HG02943 (cell line): ENCODE measurements around the gene DMAC2.
A peak's percentile ranks its signal among the peaks of the same experiment; 100 is the strongest.
"Not testable (repeated sequence)": the region's sequence is repeated elsewhere in the genome, so short reads cannot be mapped to it uniquely, and the experiment has no call there.

ENCODE experiments used
- ATAC-seq: cut with Tn5 transposase; IDR thresholded peaks from one replicate; pipeline ENCODE4 v1.9.1; 2021; ENCODE audit warnings: mild to moderate bottlenecking, low read depth, moderate library complexity; ENCODE audit not compliant: unreplicated experiment

DMAC2 gene

DNA sequence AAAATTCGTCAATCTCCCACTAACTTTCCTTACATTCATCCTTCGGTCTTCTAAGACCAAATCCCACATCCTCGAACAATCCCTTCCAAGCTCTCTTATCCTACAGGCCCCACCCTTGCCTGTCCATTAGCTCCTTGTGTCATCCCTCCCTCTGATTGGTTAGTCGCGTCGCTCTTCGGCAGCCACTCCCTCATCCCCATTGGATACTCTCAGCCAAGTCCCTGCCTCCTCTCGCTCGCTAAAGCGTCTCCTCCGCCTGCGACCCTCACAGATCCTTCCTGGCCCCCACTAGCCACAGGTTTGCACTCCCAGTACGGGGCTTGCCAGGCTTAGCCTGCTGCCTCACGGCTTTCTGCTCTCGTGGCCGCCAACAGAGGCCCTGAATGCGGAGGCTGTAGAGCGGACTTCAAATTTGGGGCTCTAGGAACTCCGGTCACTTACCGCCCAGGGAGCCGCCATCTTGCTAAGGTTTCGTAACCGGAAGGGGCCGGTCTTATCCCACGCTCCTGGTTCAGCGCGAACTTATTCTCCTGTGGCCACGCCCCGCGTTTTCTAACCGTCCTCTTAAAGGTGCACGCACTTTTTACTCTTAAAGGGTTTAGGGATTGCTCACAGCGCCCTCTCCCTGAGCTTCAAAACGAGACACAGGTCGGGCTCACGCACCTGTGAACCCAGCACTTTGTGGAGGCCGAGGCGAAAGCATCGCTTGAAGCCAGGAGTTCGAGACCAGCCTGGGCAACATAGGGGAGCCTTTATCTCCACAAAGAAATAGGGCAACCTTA is at the start of gene DMAC2:
Gene DMAC2 (minus strand): TSS at position 472 of the 782 bp plus-strand sequence. CDS start 13 bp downstream, at position 459.
- peak; percentile 88 for ATAC-seq

DNA sequence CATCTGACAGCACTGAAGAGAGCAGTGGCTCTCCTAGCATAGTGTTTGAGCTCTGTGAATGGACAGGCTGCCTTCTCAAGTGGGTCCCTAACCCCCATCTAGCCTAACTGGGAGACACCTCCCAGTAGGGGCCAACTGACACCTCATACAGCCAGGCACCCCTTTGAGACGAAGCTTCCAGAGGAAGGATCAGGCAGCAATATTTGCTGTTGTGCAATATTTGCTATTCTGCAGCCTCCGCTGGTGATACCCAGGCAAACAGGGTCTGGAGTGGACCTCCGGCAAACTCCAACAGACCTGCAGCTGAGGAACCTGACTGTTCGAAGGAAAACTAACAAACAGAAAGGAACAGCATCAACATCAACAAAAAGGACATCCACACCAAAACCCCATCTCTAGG is 47.2 kb upstream of the DMAC2 start:
- not testable (repeated sequence) for ATAC-seq

DNA sequence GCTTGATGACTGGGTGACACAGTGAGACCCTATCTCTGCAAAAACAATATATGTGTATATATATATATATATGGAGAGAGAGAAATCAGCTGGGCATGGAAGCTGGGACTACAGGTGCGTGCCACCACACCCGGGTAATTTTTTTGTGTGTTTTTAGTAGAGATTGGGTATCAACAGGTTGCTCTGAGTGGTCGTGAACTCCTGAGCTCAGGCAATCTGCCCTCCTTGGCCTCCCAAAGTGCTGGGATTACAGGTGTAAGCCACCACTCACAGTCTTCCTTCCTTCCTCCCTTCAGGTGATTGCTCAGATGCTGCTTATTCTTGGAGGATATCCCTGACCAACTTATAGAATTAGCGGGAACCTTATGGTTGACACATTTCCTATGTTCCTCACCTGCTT is 45.1 kb upstream of the DMAC2 start:
- ATAC-seq, result no peak

DNA sequence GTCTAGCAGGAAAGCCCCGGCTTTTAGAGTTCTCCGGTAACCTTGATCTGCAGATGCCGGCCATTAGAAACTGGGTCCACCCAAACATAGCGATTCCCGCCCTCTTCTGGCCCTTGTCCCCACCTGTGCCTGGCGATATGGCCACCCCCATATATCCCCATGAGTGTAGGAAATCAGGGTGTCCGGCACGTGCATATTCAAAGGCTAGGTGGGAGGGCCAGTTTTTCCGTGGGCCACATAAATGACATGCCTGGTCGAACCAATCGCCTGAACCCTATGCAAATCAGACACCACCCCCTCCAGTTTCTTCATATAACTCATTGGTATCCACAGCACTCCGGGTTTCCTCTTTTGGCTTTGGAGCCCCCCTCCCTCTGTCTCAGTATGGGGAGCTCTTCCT is 40.6 kb upstream of the DMAC2 start:
- no peak for ATAC-seq

DNA sequence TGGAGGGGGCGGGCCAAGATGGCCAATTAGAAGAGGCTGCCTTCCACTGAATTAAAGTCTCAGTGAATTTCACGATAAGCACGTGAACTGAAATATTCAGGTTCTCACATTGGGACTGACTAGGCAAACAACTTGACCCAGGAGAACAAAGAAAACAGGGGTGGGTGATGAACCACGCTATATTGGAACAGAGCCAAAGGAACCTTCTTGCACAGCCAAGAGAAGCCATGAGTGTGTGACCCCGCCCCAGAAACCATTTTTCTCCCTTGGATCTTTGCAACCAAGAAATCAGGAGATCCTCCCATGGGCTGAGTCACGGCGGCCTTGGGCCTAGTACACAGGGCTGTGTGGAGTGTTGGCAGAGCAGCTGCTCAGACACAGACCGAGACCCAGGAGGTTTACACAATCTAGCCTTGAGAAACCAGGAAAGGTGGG is 40.1 kb upstream of the DMAC2 start:
- ATAC-seq, result no peak

DNA sequence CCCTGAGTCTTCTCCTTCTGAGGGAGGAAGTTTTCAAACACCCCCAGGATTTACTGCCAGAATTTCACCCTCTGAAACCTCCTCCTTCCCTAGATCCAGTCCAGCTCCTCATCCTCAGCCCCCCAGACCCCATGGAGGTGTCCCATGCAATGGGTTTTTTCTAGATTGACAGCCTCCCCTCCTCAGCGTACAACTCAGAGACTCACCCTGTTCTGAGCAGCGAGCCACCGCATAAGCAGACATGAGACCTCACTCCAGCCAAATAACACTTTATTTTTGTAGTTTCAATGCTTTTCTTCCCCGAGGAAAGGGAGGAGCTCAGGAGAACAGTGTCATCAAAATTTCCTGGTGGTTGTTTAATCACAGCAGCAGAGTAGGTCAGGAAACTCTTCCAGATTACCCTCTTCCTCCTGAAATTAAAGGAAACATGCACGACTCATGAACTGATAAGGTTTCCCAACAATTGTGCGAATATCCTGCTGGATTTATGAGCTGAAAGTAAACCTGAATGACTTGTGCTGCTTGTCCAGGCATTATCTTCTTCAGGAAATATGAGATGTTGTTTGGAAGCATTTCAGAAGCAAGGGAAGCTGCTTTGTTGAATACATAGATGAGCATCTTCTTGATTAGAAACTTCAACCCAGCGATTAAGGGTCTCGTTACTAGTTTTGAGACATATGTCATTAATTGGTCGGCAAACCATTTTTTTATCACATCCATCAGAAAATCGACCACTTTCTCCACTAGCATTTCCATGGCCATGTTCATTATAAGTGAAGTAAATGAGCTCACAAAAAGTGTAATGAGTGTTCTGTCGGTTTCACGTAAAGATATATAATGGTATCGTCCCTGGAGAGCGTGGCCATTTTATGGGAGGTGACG is 39.4 kb upstream of the DMAC2 start:
- no peak for ATAC-seq

DNA sequence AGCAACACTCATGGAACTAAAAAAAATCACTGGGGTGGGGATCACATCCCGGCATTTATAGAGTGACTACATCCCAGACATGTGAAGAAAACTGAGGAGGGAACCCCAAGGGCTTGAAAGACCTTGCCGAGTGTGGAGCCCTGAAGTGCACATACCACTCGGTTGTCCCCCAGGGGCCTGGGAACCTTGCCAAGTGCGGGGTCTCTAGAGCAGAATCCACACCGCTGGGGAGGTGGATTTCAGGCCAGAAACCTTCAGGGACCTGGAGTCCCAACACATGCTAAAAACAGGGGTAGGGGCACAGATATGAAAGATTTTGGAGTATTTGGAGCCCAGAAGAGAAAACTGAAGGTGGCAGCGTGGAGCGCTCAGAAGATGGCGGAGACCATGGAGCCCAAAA is 38.5 kb upstream of the DMAC2 start:
- no peak for ATAC-seq

DNA sequence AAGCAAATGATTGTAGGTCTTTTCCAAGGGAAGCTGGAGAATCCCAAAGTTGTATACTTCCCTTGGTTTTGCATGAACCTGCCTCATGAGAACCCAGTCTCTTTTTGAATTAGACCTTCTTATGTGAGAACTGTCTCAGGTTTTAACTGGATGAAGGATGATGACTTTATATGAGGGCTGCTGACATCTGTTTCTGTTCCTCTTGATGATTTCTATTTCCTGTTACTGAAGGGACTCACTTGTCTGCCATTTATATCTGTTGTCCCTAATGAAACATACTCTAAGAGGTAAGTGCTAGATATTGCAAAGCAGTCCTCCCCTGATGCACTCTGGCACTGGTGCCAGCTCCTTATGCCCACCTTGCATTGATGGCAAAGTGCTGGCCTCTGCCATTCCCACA is 36.9 kb upstream of the DMAC2 start:
- no peak for ATAC-seq

DNA sequence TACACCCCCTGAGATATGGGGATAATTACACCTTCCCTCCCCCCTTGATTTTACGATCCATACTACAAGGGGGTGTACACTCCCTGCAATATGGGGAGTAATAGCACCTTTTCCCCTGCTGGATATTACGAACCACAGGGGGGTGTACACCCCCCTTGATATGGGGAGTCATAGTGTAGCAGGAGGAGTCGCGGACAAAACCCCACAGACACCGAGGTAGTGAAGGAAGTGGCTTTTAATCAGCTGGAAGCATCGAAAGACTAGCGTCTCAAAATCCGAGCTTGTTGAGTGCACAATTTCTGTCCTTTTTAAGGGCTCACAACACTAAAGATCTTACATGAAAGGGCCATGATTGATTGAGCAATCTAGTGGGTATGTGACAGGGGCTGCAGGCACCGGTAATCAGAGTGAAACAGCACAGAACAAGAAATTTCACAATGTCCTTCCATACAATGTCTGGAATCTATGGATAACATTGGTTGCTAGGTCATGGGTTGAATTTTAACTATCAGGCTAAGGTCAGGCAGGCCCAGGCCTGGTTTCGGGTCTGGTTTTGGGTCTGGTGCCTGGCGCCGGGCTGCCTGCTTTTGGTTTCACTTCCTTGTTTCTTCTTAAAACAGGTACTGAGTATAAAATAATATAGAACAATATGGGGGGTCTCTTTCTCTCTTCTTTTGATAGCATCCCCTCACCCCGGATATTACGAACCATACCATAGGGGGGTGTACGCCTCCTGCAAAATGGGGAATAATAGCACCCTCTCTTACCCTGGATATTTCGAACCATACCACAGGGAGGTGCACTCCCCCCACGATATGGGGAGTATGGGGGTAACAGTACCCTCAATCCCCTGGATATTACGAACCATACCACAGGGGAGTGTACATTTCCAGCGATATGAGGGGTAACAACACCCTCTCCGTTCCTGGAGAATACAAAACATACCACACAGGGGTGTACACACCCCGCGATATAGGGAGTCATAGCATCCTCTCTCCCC is 23.8 kb upstream of the DMAC2 start:
- ATAC-seq, result not testable (repeated sequence)

DNA sequence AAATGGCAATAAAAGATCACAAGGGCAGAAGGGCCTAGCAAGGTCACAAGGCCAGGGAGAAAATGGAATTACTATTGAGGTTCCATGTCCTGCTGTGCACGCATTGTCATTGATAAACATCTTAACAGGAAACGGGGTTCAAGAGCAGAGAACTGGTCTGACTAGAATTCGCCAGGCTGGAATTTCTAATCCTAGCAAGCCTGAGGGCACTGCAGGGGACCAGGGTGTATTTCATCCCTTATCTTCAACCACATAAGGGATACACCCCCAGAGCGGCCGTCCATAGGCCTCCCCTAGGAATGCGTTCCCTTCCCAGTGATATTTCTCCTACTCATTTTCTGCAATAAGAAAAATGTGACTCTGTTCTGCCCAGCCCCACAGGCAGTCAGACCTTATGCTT is 22.8 kb upstream of the DMAC2 start:
- ATAC-seq, result no peak

DNA sequence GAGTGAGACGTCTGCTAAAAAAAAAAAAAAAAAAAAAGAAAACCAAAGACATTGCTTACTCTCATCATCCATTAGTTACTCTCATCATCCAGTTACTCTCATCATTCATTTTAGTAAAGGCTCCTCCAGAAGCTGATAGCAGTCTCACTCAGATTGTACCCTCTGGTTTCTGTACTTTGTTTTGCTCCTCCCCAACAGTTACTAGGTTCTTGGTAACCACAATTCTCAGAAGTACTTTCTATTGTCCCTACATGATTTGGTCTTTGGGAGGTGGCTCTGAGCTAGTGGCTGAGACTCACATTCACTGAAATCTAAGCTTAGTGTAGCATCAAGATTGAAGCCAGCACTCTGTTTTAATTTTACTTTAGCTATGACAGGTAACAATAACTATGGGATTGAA is 17.5 kb upstream of the DMAC2 start:
- ATAC-seq, result no peak

DNA sequence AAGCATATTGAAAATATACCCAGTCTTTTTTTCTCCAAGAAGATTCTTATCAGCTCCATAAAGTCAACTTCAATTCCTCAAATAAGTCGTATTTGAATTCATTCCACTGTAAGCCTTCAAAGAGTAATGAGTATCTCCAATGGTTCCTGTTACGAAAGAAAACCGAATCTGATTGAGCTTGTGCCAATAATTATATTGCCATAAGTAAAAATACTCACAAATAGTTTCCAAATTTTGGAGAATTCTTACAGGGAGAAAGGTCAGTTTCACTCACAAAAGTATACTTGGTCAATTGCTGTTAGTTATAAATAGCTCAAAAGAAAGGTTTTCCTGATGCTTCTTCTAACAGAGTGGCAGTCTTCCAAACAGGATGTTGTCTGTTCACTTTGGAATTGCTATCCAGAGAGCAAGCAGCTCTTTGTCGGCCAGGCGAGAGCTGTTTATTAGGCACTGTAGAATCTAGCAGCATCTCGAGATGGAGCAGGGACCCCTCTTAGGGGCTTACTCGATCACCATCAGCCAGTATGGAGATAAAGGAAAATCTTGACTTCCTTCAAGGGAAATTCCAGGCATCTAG is 16.7 kb upstream of the DMAC2 start:
- no peak for ATAC-seq

DNA sequence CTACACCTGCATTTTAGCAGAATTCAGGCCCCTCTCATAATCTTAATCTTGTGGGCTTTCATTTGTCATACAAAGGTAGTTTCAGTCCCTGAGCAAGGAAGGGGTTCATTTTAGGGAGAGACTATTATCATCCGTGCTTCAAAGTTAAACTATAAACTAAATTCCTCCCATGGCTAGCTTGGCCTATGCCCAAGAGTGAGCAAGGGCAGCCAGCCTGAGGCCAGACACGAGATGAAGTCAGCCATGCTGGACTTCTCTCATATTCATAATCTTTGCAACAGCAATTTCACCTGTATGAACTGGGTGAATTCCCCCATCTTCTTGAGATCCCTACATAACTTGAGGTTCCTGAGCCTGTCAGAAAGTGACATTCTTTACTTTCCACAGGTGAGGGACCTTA is 16.2 kb upstream of the DMAC2 start:
- ATAC-seq, result no peak

DNA sequence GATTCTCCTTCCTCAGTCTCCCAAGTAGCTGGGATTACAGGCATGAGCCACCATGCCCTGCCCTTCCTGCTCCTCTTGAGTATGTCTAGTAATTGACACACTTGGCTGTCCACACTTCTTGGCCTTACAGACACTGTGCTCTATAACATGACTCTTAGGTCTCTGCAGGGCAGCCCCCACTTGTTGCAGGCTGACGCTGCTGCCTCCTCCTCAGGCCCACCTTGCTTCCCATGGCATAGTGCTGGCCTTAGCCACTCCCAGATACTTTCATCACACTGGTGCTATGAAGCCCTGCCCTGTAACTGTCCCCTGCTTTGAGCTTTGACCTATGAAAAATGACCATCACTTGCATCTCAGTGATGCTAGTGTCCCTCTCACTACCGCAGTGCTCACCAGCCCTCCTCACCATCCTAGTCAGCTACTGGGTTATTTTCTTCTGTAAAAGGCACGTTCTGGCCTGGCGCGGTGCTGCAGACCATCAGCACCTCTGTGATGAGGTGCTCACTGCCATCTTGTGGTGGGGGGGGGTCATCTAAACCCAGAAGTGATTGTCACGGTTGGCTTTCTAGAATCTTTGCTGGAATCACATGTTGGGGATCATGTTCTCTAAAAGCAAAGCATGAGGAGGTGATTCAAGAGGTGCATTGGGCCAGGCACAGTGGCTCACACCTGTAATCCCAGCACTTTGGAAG is 13.0 kb upstream of the DMAC2 start:
- no peak for ATAC-seq

DNA sequence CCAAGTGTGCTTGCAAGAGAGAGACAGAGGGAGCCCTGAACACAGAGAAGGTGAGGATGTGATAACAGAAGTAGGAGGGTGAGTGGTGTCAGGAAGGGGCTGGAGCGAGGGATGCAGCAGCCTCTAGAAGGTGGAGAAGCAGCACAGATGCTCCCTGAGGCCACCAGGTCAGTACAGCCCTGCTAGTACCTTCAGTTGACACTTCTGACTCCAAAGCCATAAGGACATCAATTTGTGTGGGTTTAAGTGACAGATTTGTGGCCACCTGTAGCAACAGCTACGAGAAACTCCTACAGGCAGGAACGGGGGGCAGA is 10.1 kb upstream of the DMAC2 start:
- no peak for ATAC-seq

DNA sequence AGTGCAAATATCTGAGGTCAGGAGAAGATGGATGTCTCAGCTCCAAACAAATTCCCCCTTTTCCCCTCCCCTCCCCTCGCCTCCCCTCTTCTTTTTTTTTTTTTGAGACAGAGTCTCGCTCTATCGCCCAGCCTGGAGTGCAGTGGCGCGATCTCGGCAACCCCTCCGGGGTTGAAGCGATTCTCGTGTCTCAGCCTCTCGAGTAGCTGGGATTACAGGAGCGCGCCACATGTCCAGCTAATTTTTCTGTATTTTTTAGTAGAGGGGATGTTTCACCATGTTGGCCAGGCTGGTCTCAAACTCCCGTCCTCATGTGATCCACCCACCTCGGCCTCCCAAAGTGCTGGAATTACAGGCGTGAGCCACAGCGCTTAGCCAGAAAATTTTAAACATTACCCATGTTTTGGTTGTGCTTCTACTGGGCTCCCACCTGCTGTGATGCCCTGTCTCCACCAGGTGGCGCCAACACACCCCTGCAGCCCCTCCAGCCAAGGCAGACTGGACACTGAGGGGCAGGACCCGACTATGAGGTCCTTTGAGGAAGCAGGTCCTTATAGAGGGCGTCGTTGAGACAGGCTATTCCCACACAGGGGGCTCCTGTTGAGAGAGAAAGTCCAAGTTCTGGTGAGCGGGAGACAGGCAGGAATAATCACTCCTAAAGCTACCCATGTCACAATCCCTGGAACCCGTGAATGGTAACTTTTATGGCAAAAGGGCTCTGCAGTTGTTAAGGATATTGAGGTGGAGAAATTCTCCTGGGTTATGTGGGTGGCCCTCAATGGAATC is 9.6 kb upstream of the DMAC2 start:
- ATAC-seq, result no peak

DNA sequence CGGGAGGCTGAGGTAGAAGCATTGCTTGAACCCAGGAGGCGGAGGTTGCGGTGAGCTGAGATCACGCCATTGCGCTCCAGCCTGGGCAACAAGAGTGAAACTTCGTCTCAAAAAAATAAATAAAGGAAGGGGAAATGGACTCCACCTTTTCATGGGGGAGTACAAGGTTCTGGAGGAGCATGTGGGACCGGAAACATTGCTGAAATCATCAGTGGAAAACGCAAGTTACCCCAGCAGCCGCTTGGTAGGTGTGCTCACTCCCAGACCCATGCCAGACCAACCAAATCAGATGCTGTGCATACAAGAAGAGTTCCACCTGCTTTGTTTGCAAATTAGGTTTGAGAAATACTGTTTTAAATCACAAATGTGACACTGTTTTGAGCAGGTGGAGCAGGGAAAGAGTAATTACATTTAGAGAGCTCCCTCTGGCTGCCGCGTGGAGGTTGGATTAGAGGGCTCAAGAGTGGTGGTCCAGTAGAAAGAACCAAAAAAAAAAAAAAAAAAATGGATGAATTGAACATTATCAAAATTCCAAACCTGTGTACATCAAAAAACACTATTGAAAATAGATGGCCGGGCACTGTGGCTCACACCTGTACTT is 8.1 kb upstream of the DMAC2 start:
- no peak for ATAC-seq

DNA sequence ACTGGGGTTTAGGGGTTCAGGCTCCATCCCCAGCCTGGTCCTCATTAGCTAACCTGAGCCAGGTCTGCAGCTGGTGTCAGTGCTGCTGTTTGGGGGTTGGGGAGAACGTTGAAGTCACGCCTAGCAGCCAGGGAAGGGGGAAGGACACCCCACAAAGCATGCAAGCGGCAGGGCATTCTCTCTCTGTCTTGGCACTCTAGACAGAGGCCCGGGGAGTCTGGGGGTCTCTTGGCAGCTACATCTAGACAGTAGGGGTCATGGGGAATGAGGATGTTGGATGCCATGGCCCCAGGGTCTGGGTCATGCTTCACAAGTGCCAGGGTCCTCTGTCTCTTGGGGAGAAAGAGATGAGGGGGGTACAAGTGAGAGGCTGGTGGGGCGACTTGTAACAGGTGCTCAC is 5.9 kb upstream of the DMAC2 start:
- no peak for ATAC-seq
